Stimulated activated naive CD8-positive, alpha-beta T cell treated with anti-CD3 and anti-CD28 coated beads, Interleukin-15, Interleukin-2, amounts not matched to agents 100 U/mL and 50 U/mL, for 24 hours (primary cell): ENCODE measurements around the gene WNT9B.
"Not testable (repeated sequence)": the region's sequence is repeated elsewhere in the genome, so short reads cannot be mapped to it uniquely, and the experiment has no call there.

ENCODE experiments used
- ATAC-seq: fragments of 150-1000 bp; cut with Tn5 transposase; one replicate; pipeline ENCODE4 v1.10.0; 2021
- DNase-seq: peaks from one replicate; pipeline ENCODE4 v3.0.0; 2021

Gene WNT9B

GRCh38 chr17:46910179-46910927 lies 59.0 kb downstream of the WNT9B start:
- ATAC-seq, result no peak
- no peak for DNase-seq

DNA sequence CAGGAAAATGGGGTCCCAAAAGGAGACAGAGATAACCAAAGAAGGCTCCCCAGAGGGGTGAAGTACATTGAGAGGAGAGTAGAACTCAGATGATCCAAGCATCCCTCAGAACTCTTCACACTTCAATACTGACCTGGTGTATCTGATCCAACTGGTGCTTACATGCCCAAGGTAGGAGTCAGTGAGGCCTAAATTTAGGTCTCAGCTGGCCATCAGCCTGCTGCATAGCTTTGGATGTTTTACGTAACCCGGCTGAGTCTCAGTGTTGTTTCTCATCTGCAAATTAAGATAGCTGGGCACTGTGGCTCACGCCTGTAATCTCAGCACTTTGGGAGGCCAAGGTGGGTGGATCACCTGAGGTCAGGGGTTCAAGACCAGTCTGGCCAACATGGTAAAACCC lies 59.9 kb downstream of the WNT9B start:
- ATAC-seq, result no peak
- DNase-seq, result no peak

GRCh38 chr17:46915596-46915995 lies 64.2 kb downstream of the WNT9B start:
- ATAC-seq (no peak), DNase-seq (no peak)

- no peak for ATAC-seq
These were observed 64.8 kb downstream of the WNT9B start for GRCh38 chr17:46916211-46916610.

GRCh38 chr17:46916623-46917022 lies 65.2 kb downstream of the WNT9B start:
- ATAC-seq, result no peak

More at GRCh38 chr17:46916211-46916610, 64.8 kb downstream of the WNT9B start:
- DNase-seq, result no peak

DNA sequence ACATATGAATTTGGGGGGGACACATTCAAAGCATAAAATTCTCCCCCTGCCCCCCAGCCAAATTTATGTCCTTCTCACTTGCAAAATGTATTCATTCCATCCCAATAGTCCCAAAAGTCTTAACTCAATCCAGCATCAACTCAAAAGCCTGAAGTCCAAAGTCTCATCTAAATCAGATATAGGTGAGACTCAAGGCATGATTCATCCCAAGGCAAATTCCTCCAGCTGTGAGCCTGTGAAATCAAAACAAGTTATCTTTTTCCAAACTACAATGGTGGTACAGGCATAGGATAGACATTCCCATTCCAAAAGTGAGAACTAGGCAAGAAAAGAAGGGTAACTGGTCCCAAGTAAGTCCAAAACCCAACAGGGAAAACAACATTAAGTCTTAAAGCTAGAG lies 65.7 kb downstream of the WNT9B start:
- ATAC-seq, result no peak
- no peak for DNase-seq

More at GRCh38 chr17:46916623-46917022, 65.2 kb downstream of the WNT9B start:
- no peak for DNase-seq

- no peak for DNase-seq
- ATAC-seq, result no peak
These were observed 66.1 kb downstream of the WNT9B start for GRCh38 chr17:46917516-46917915.

- ATAC-seq, result not testable (repeated sequence)
These were observed 70.6 kb downstream of the WNT9B start for GRCh38 chr17:46921962-46922361.

GRCh38 chr17:46922487-46922803 lies 71.1 kb downstream of the WNT9B start:
- no peak for ATAC-seq

More at GRCh38 chr17:46921962-46922361, 70.6 kb downstream of the WNT9B start:
- not testable (repeated sequence) for DNase-seq

GRCh38 chr17:46922804-46923635 lies 71.6 kb downstream of the WNT9B start, which contains the start of gene GOSR2:
Gene GOSR2 (plus strand): TSS chr17:46923160. CDS start chr17:46923193, 33 bp downstream.
- peak; percentile 95 for DNase-seq
- peak; percentile 98 for ATAC-seq

More at GRCh38 chr17:46922487-46922803, 71.1 kb downstream of the WNT9B start:
- no peak for DNase-seq

GRCh38 chr17:46925185-46925868 lies 73.9 kb downstream of the WNT9B start:
- no peak for ATAC-seq

GRCh38 chr17:46928467-46929261 lies 77.3 kb downstream of the WNT9B start:
- DNase-seq (no peak), ATAC-seq (no peak)

More at GRCh38 chr17:46925185-46925868, 73.9 kb downstream of the WNT9B start:
- DNase-seq, result no peak

GRCh38 chr17:46929413-46929812 lies 78.0 kb downstream of the WNT9B start:
- no peak for DNase-seq
- no peak for ATAC-seq

- no peak for ATAC-seq
- DNase-seq, result no peak
These were observed 78.7 kb downstream of the WNT9B start for GRCh38 chr17:46930051-46930450.

DNA sequence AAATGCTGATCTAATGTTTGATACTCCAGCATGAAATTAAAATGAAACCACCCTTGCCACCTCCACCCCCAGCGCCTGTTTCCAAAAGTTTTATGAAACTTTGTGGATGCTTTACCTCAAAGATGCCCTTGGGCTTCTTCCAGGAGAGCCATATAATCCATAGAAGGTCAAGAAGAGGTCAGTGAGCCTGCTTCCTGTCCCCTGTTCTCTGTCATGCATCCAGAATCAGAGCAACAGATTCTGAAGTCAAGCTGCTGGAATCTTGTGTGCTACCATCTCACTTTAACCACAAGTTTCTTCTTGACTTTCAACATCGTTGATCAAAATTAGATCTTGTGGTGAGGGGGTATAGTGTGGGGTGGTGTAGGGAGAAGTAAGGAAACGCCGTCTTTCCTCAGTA lies 80.2 kb downstream of the WNT9B start:
- DNase-seq (no peak), ATAC-seq (no peak)

GRCh38 chr17:46935658-46936266 lies 84.4 kb downstream of the WNT9B start:
- DNase-seq (no peak), ATAC-seq (no peak)
